Naive thymus-derived CD4-positive, alpha-beta T cell (primary cell): Measurements from ENCODE around the gene CTCFL. TPM values are rescaled to one million over a fixed set of nuclear protein-coding genes. Genes with fewer than 3 reads are reported as not detected.

Experiments
- ATAC-seq: fragments of 150-1000 bp; cut with Tn5 transposase; 2 replicates; pipeline ENCODE4 v1.10.0; 2021; ENCODE audit warnings: mild to moderate bottlenecking, moderate library complexity
- CTCF ChIA-PET: fragments of 350-600 bp; sonication (Branson Sonifier 250); formaldehyde crosslinking; loops from one replicate; lab custom pipeline; 2021; ENCODE audit warnings: antibody characterized with exemption; lab: Charles Lee
- POLR2A ChIA-PET: fragments of 350-600 bp; sonication (Branson Sonifier 250); formaldehyde crosslinking; loops from one replicate; lab custom pipeline; 2021; ENCODE audit warnings: antibody characterized with exemption, inconsistent platforms; lab: Charles Lee
- DNase-seq, 9 donors: peaks; one replicate each; pipeline versions ENCODE4 v3.0.0 to v3.0.0-alpha.2; 2020 to 2022; ENCODE audit warnings: mixed read lengths in 1 of 9
- H3K27ac ChIP-seq: one replicate; pipeline ENCODE4 v1.7.0; 2013; ENCODE audit warnings: mild to moderate bottlenecking, low read depth, low read length, moderate library complexity
- H3K27me3 ChIP-seq, 2 donors: one replicate each; pipeline ENCODE4 v1.7.0; 2013; ENCODE audit warnings: low read length in 2 of 2, mild to moderate bottlenecking in 2 of 2, moderate library complexity in 2 of 2; ENCODE audit not compliant: control insufficient read depth in 2 of 2, insufficient read depth in 2 of 2
- H3K36me3 ChIP-seq, 3 experiments: 1 replicate in 2 of 3; 2 replicates in 1 of 3; pipeline ENCODE4 v1.7.0; 2013; ENCODE audit warnings: low read length in 3 of 3, mild to moderate bottlenecking in 3 of 3, moderate library complexity in 1 of 3; ENCODE audit not compliant: insufficient read depth in 3 of 3, control insufficient read depth in 2 of 3
- H3K4me1 ChIP-seq, 2 donors: one replicate each; pipeline ENCODE4 v1.7.0; 2013; ENCODE audit warnings: low read length in 2 of 2, mild to moderate bottlenecking in 2 of 2, moderate library complexity in 1 of 2; ENCODE audit not compliant: control insufficient read depth in 2 of 2, insufficient read depth in 2 of 2
- H3K4me3 ChIP-seq: 2 replicates; pipeline ENCODE4 v1.7.0; 2013; ENCODE audit warnings: mild to moderate bottlenecking, low read length
- H3K9me3 ChIP-seq, 3 experiments: 1 replicate in 2 of 3; 2 replicates in 1 of 3; pipeline ENCODE4 v1.7.0; 2013; ENCODE audit warnings: low read length in 3 of 3; ENCODE audit not compliant: control insufficient read depth in 2 of 3
- H3K27ac Mint-ChIP-seq, 9 donors: one replicate each; pipeline ENCODE4 v1.8.0; 2020 to 2022; ENCODE audit warnings: mixed read lengths in 9 of 9, mild to moderate bottlenecking in 8 of 9, moderate library complexity in 5 of 9, inconsistent platforms in 2 of 9
- H3K27me3 Mint-ChIP-seq, 5 donors: one replicate each; pipeline ENCODE4 v1.8.0; 2021 to 2022; ENCODE audit warnings: mixed read lengths in 5 of 5, mild to moderate bottlenecking in 1 of 5
- H3K36me3 Mint-ChIP-seq, 5 donors: one replicate each; pipeline ENCODE4 v1.8.0; 2020 to 2022; ENCODE audit warnings: mixed read lengths in 5 of 5, mild to moderate bottlenecking in 3 of 5, inconsistent platforms in 1 of 5
- H3K4me1 Mint-ChIP-seq, 7 donors: one replicate each; pipeline ENCODE4 v1.8.0; 2020 to 2022; ENCODE audit warnings: mixed read lengths in 7 of 7, mild to moderate bottlenecking in 3 of 7, inconsistent platforms in 1 of 7
- H3K4me3 Mint-ChIP-seq, 10 donors: one replicate each; pipeline ENCODE4 v1.8.0; 2020 to 2022; ENCODE audit warnings: mild to moderate bottlenecking in 10 of 10, mixed read lengths in 10 of 10, moderate library complexity in 6 of 10, inconsistent platforms in 2 of 10
- H3K9me3 Mint-ChIP-seq, 11 donors: one replicate each; pipeline ENCODE4 v1.8.0; 2020 to 2022; ENCODE audit warnings: mixed read lengths in 11 of 11, mild to moderate bottlenecking in 4 of 11, inconsistent platforms in 1 of 11, moderate library complexity in 1 of 11
- intact Hi-C, 2 donors: fragments of 100-400 bp; cut with micrococcal nuclease; formaldehyde crosslinking; loops; one replicate each; pipeline ENCODE4 v1.15.1; 2023
- polyA plus RNA-seq, 2 donors: library from polyadenylated mRNA; unstranded; fragments of 300-500 nt; fragmentation: Illumina TruSeq; gene quantifications; one replicate each; pipeline ENCODE4 v1.2.3, GENCODE V29; 2021
- total RNA-seq, 6 experiments: library from RNA in 5 of 6; stranded (reverse) in 5 of 6; gene quantifications; 1 replicate in 5 of 6; 2 replicates in 1 of 6; pipeline ENCODE4 v1.2.3 and lab custom pipeline; 2021 to 2026

CTCFL gene
- total and polyA plus RNA-seq, 7 experiments from 2014 or later: not detected

- ChIA-PET CTCF (no interaction called here), POLR2A (no interaction called here)
- Mint-ChIP-seq H3K36me3 (no peaks in the 10 kb centered on the region), H3K4me3 (no peak overlapping the region), H3K27ac (no peak overlapping the region), H3K9me3 (no peaks in the 10 kb centered on the region), H3K27me3 (peaks cover 13 to 30% (median 15%) of the 10 kb centered on the region in 5 donors), H3K4me1 (no peaks in the 10 kb centered on the region)
- no peak overlapping the region for H3K4me3 ChIP-seq
- no peak overlapping the region for H3K27ac ChIP-seq
- DNase-seq: no peak
- no peaks in the 10 kb centered on the region for H3K36me3 ChIP-seq
- no peak for ATAC-seq
- no peaks in the 10 kb centered on the region for H3K4me1 ChIP-seq
- H3K27me3 ChIP-seq: no peaks in the 10 kb centered on the region
- no peaks in the 10 kb centered on the region for H3K9me3 ChIP-seq
- intact Hi-C loops: no loop called here
Measured at GRCh38 chr20:57564180-57564802, 39.4 kb upstream of the CTCFL start.

GRCh38 chr20:57563522-57563921 is 38.6 kb upstream of the CTCFL start:
- Mint-ChIP-seq H3K9me3 (no peaks in the 10 kb centered on the region), H3K36me3 (no peaks in the 10 kb centered on the region), H3K27ac (no peak overlapping the region), H3K4me1 (no peaks in the 10 kb centered on the region), H3K4me3 (no peak overlapping the region), H3K27me3 (peaks cover 8 to 29% (median 14%) of the 10 kb centered on the region in 5 donors)
- Histone ChIP-seq H3K9me3 (no peaks in the 10 kb centered on the region), H3K27me3 (peaks cover 0 to 5% of the 10 kb centered on the region in 2 donors), H3K4me3 (no peak overlapping the region), H3K36me3 (no peaks in the 10 kb centered on the region), H3K4me1 (no peaks in the 10 kb centered on the region), H3K27ac (no peak overlapping the region)
- POLR2A ChIA-PET: no interaction called here
- CTCF ChIA-PET: no interaction called here
- ATAC-seq: no peak
- intact Hi-C loops: no loop called here
- DNase-seq: no peak

DNA sequence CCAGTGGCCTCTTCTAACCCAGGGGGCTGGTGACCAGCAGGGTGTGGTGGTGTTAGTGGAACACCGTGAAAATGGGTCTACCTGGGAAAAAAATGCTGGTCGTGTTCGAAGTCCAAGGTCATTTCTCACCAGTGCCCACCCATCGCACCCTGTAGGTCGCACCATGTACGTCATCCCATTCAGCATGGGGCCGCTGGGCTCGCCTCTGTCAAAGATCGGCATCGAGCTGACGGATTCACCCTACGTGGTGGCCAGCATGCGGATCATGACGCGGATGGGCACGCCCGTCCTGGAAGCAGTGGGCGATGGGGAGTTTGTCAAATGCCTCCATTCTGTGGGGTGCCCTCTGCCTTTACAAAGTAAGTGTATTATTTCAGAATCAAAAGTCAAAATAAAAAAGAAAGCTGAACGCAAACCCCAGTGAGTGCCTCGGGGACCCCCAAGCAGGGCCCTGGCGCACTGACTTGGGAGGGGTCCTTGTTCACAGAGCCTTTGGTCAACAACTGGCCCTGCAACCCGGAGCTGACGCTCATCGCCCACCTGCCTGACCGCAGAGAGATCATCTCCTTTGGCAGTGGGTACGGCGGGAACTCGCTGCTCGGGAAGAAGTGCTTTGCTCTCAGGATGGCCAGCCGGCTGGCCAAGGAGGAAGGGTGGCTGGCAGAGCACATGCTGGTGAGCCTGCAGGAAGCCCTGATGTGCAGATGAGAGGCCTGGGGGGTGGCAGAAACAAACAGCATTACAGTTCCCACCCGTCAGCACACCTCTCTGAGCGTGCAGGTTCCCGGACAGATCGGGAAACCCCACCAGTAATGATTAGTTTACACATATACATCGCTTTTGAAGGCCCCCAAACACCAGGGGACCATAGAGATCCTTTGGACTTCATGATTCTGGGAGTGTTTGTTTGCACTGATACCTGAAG is 37.9 kb upstream of the CTCFL start:
- Mint-ChIP-seq H3K36me3 (no peaks in the 10 kb centered on the region), H3K27me3 (peaks cover 5 to 26% (median 16%) of the 10 kb centered on the region in 5 donors), H3K27ac (no peak overlapping the region), H3K4me3 (no peak overlapping the region), H3K9me3 (no peaks in the 10 kb centered on the region), H3K4me1 (no peaks in the 10 kb centered on the region)
- CTCF ChIA-PET: no interaction called here
- Histone ChIP-seq H3K27ac (no peak overlapping the region), H3K4me1 (no peaks in the 10 kb centered on the region), H3K27me3 (peaks cover 0 to 5% of the 10 kb centered on the region in 2 donors), H3K9me3 (no peaks in the 10 kb centered on the region), H3K36me3 (no peaks in the 10 kb centered on the region), H3K4me3 (no peak overlapping the region)
- intact Hi-C loops: no loop called here
- DNase-seq (no peak), ATAC-seq (no peak)
- POLR2A ChIA-PET: interaction anchor here (1.0 kb wide), 1 partner anchor 53 kb away, joined by 4 read pairs; no protein-coding TSS in a partner anchor

DNA sequence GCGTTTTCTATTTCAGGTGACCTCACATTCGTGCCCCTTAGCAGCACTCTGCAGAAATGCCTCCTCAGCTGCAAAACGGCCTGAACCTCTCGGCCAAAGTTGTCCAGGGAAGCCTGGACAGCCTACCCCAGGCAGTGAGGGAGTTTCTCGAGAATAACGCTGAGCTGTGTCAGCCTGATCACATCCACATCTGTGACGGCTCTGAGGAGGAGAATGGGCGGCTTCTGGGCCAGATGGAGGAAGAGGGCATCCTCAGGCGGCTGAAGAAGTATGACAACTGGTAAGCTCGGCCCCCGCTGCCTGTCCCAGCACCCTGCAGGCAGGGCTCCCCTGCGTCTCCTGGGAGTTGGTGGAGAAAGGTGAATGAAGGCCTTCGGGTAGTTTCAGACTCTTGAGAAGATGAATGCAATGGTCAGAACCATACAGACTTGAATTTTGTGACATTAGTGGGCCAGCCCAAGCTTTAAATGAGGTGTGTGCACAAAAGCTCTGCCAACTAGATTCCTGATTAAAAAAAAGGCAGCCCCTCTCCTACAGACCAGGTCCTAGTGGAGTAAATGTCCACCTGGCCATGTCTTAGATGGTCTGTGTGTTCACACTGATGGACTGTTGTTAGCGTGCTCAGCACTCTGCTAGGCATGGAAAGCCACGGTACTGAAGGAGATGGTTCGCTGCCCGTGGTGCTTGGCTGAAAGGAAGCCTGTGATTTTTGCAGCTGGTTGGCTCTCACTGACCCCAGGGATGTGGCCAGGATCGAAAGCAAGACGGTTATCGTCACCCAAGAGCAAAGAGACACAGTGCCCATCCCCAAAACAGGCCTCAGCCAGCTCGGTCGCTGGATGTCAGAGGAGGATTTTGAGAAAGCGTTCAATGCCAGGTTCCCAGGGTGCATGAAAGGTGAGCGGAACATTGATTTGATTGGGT is 36.7 kb upstream of the CTCFL start:
- no peaks in the 10 kb centered on the region for H3K36me3 Mint-ChIP-seq
- peaks cover 9 to 29% (median 26%) of the 10 kb centered on the region in 5 donors for H3K27me3 Mint-ChIP-seq
- DNase-seq: no peak
- H3K4me3 Mint-ChIP-seq: no peak overlapping the region
- intact Hi-C loops: no loop called here
- Histone ChIP-seq H3K27ac (no peak overlapping the region), H3K27me3 (peaks cover 0 to 5% of the 10 kb centered on the region in 2 donors), H3K4me3 (no peak overlapping the region), H3K4me1 (no peaks in the 10 kb centered on the region), H3K36me3 (no peaks in the 10 kb centered on the region), H3K9me3 (no peaks in the 10 kb centered on the region)
- ChIA-PET POLR2A (no interaction called here), CTCF (no interaction called here)
- H3K9me3 Mint-ChIP-seq: peaks cover 0 to 2% (median 0%) of the 10 kb centered on the region in 11 donors
- no peaks in the 10 kb centered on the region for H3K4me1 Mint-ChIP-seq
- no peak overlapping the region for H3K27ac Mint-ChIP-seq
- ATAC-seq: no peak

- H3K27ac Mint-ChIP-seq: no peak within 1 kb of the TSS
- POLR2A ChIA-PET: no interaction called here
- CTCF ChIA-PET: no interaction called here
Measured at GRCh38 chr20:57560554-57561355, 35.8 kb upstream of the CTCFL start, which contains the start of gene PCK1. TSS of gene PCK1 (plus strand) at chr20:57561110. CDS start at chr20:57561412, 302 bp downstream.

More at GRCh38 chr20:57560554-57561355, 35.8 kb upstream of the CTCFL start, which contains the start of gene PCK1:
- H3K4me3 ChIP-seq: no peak within 1 kb of the TSS
- H3K4me1 ChIP-seq: no peaks in the 10 kb centered on the region
- DNase-seq (no peak), ATAC-seq (no peak)
- no peak within 1 kb of the TSS for H3K27ac ChIP-seq
- Mint-ChIP-seq H3K4me1 (no peaks in the 10 kb centered on the region), H3K36me3 (no peaks in the 10 kb centered on the region), H3K9me3 (peaks cover 0 to 2% (median 0%) of the 10 kb centered on the region in 11 donors), H3K4me3 (no peak within 1 kb of the TSS), H3K27me3 (peaks cover 6 to 29% (median 26%) of the 10 kb centered on the region in 5 donors)
- intact Hi-C loops: no loop called here
- no peaks in the 10 kb centered on the region for H3K36me3 ChIP-seq
- H3K9me3 ChIP-seq: no peaks in the 10 kb centered on the region
- peaks cover 0 to 5% of the 10 kb centered on the region in 2 donors for H3K27me3 ChIP-seq
